BJ (cell line): Measurements from ENCODE around the gene DEPDC1B. TPM values are rescaled to one million over a fixed set of nuclear protein-coding genes. Genes with fewer than 3 reads are reported as not detected.
"Not testable (repeated sequence)": the region's sequence is repeated elsewhere in the genome, so short reads cannot be mapped to it uniquely, and the experiment has no call there.

Source experiments
- CTCF ChIA-PET: fragments of 350-600 bp; formaldehyde crosslinking; extraction: SDS; loops from one replicate; lab custom pipeline; 2021; ENCODE audit warnings: antibody characterized with exemption, inconsistent platforms; lab: Yijun Ruan, JAX
- POLR2A ChIA-PET: fragments of 300-600 bp; sonication (Branson Sonifier 250); formaldehyde crosslinking; extraction: SDS; loops from one replicate; lab custom pipeline; 2021; ENCODE audit warnings: antibody characterized with exemption; lab: Charles Lee
- DNase-seq: peaks from one replicate; pipeline ENCODE4 v3.0.0-alpha.2; 2011; ENCODE audit warnings: low read depth
- H3K27me3 ChIP-seq: 2 replicates; pipeline ENCODE4 v1.6.0; 2011; ENCODE audit warnings: low read length; ENCODE audit not compliant: control insufficient read depth, insufficient read depth
- H3K36me3 ChIP-seq: 2 replicates; pipeline ENCODE4 v1.5.1; 2011; ENCODE audit warnings: low read length; ENCODE audit not compliant: control insufficient read depth, insufficient read depth
- H3K4me3 ChIP-seq: 2 replicates; pipeline ENCODE4 v1.5.1; 2011; ENCODE audit warnings: low read depth, mild to moderate bottlenecking, control low read depth, low read length
- CTCF ChIP-seq: IDR thresholded peaks from 2 replicates; pipeline ENCODE4 v1.5.1; 2011; ENCODE audit warnings: low read depth, mild to moderate bottlenecking, control low read depth, inconsistent platforms, low read length, moderate library complexity; ENCODE audit not compliant: insufficient read depth
- polyA plus RNA-seq: library from polyadenylated mRNA; depleted of rRNA; stranded (reverse); fragments of >200 nt; gene quantifications from 2 replicates; pipeline ENCODE4 v1.2.3, GENCODE V29; 2011

Gene DEPDC1B
- polyA plus RNA-seq, 1 experiment, result 6.5 TPM

DNA sequence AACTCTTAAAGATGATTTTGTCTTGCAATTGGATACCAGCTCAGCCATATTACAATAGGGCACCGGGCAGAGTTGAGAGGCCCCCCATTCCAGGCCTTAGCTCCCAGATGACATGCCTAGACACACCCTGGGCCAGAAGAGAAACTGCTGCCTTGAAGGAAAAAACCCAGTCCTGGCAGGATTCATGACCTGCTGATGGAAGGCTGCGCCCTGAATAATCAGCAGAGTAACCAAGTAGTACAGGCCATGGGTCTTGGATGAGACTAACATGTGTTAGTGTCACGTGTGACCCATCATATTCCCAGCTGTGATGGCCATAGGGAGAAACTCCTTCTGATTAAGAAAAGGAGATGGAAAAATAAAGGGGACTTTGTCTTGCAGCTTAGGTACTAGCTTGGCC lies 39.0 kb upstream of the DEPDC1B start:
- TF ChIP-seq CTCF, result no peak
- Histone ChIP-seq H3K36me3 (no peaks in the 10 kb centered on the region), H3K27me3 (no peaks in the 10 kb centered on the region), H3K4me3 (no peak overlapping the region)
- ChIA-PET POLR2A (no interaction called here), CTCF (no interaction called here)
- DNase-seq, result no peak

GRCh38 chr5:60738461-60738860 lies 38.5 kb upstream of the DEPDC1B start:
- no peaks in the 10 kb centered on the region for H3K36me3 ChIP-seq
- H3K4me3 ChIP-seq, result no peak overlapping the region
- DNase-seq, result no peak
- ChIA-PET POLR2A (no interaction called here), CTCF (no interaction called here)
- TF ChIP-seq CTCF, result no peak
- H3K27me3 ChIP-seq, result no peaks in the 10 kb centered on the region

GRCh38 chr5:60730858-60731257 lies 30.9 kb upstream of the DEPDC1B start:
- H3K27me3 ChIP-seq, POLR2A ChIA-PET, DNase-seq, CTCF ChIA-PET, H3K36me3 ChIP-seq, H3K4me3 ChIP-seq: not testable (repeated sequence)

- ChIA-PET POLR2A (interaction anchor here (0.6 kb wide), 1 partner anchor 481 kb away, joined by 3 read pairs; no protein-coding TSS in a partner anchor), CTCF (no interaction called here)
- no peak for TF ChIP-seq CTCF
- Histone ChIP-seq H3K36me3 (no peaks in the 10 kb centered on the region), H3K4me3 (no peak overlapping the region), H3K27me3 (no peaks in the 10 kb centered on the region)
- DNase-seq, result no peak
Observed at GRCh38 chr5:60727033-60727679, 27.2 kb upstream of the DEPDC1B start.

DNA sequence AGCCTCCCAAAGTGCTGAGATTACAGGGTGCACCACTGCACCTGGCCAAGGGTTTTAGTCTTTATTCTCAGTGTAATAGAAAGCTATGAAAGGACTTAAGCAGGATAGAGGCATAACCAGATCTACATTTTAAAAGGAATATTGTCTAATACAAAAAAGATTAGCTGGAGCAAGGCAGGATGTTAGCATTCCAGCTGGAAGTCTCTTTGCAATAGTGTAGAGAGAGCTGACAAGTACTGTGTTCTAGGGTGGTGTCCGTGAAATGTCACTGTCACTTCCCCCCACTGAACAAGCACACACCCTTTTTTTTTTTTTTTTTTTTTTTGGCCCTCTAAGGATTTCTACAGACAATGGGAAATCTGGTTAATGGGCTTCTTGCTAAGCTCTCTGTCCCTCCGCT lies 24.2 kb upstream of the DEPDC1B start:
- no peak overlapping the region for H3K4me3 ChIP-seq
- no peaks in the 10 kb centered on the region for H3K27me3 ChIP-seq
- ChIA-PET CTCF (interaction anchor here (1.4 kb wide), 1 partner anchor 47 kb away, joined by 3 read pairs; no protein-coding TSS in a partner anchor), POLR2A (no interaction called here)
- no peak for DNase-seq
- TF ChIP-seq CTCF, result no peak
- no peaks in the 10 kb centered on the region for H3K36me3 ChIP-seq

DNA sequence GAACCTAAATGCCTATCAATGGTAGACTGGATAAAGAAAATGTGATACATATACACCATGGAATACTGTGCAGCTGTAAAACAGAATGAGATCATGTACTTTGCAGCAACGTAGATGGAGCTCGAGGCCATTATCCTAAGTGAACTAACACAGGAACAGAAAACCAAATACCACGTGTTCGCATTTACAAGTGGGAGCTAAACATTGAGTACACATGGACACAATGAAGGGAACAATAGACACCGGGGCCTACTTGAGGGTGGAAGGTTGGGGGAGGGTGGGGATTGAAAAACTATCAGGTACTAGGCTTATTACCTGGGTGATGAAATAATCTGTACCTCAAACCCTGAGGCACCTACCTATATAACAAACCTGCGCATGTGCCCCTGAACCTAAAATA lies 22.4 kb upstream of the DEPDC1B start:
- no peaks in the 10 kb centered on the region; the same call in 1 of the 2 replicates for H3K27me3 ChIP-seq
- no peak overlapping the region for H3K4me3 ChIP-seq
- POLR2A ChIA-PET, result no interaction called here
- H3K36me3 ChIP-seq, result no peaks in the 10 kb centered on the region
- TF ChIP-seq CTCF, result no peak
- CTCF ChIA-PET, result no interaction called here
- no peak for DNase-seq
